GM21360 (cell line): ENCODE results near the gene SIPA1L3.
A peak's percentile ranks its signal among the peaks of the same experiment; 100 is the strongest.
"Not testable (repeated sequence)": the region's sequence is repeated elsewhere in the genome, so short reads cannot be mapped to it uniquely, and the experiment has no call there.

Source experiments
- ATAC-seq: cut with Tn5 transposase; IDR thresholded peaks from one replicate; pipeline ENCODE4 v1.9.1; 2021; ENCODE audit warnings: mild to moderate bottlenecking, moderate library complexity; ENCODE audit not compliant: unreplicated experiment

SIPA1L3 gene

GRCh38 chr19:38017401-38018151 lies 110.6 kb downstream of the SIPA1L3 start:
- ATAC-seq: no peak

- ATAC-seq: no peak
Measured at GRCh38 chr19:38018694-38019395, 111.8 kb downstream of the SIPA1L3 start.

GRCh38 chr19:38019396-38019724 lies 112.4 kb downstream of the SIPA1L3 start:
- no peak for ATAC-seq

- no peak for ATAC-seq
Measured at GRCh38 chr19:38020311-38020710, 113.3 kb downstream of the SIPA1L3 start.

- ATAC-seq: no peak
Measured at GRCh38 chr19:38021352-38021751, 114.3 kb downstream of the SIPA1L3 start.

- no peak for ATAC-seq
Measured at GRCh38 chr19:38022791-38023670, 116.0 kb downstream of the SIPA1L3 start.

- ATAC-seq: no peak
Measured at GRCh38 chr19:38023671-38024541, 116.9 kb downstream of the SIPA1L3 start.

- ATAC-seq: no peak
Measured at GRCh38 chr19:38024992-38025908, 118.2 kb downstream of the SIPA1L3 start.

GRCh38 chr19:38025909-38026307 lies 118.9 kb downstream of the SIPA1L3 start:
- no peak for ATAC-seq

GRCh38 chr19:38028913-38029510 lies 122.0 kb downstream of the SIPA1L3 start:
- no peak for ATAC-seq

GRCh38 chr19:38030001-38030400 lies 123.0 kb downstream of the SIPA1L3 start:
- ATAC-seq: not testable (repeated sequence)

- ATAC-seq: no peak
Measured at GRCh38 chr19:38030686-38031422, 123.8 kb downstream of the SIPA1L3 start.

- no peak for ATAC-seq
Measured at GRCh38 chr19:38031423-38031770, 124.4 kb downstream of the SIPA1L3 start.

- no peak for ATAC-seq
Measured at GRCh38 chr19:38032151-38032550, 125.1 kb downstream of the SIPA1L3 start.

GRCh38 chr19:38032951-38033350 lies 125.9 kb downstream of the SIPA1L3 start:
- no peak for ATAC-seq

GRCh38 chr19:38033658-38034491 lies 126.9 kb downstream of the SIPA1L3 start:
- peak; percentile 62 for ATAC-seq

GRCh38 chr19:38034492-38034860 lies 127.5 kb downstream of the SIPA1L3 start:
- no peak for ATAC-seq
